GM12878 (cell line): ENCODE data around the gene KLHL5. TPM values are rescaled to one million over a fixed set of nuclear protein-coding genes. Genes with fewer than 3 reads are reported as not detected.

Experiments used
- ATAC-seq: fragments of 200-7000 bp; cut with Tn5 transposase; 3 replicates; pipeline ENCODE4 v1.9.1; 2020; ENCODE audit warnings: mild to moderate bottlenecking, moderate library complexity
- BruUV-seq: library from RNA; stranded (reverse); fragments of 400-500 nt; replicated peaks from 2 replicates; lab custom pipeline; 2021; lab: Mats Ljungman, UMichigan
- CTCF ChIA-PET: fragments of 300-600 bp; sonication (Branson Sonifier 250); formaldehyde crosslinking; extraction: SDS; loops from one replicate; lab custom pipeline; 2021; ENCODE audit warnings: inconsistent platforms; lab: Yijun Ruan, JAX
- POLR2A ChIA-PET: fragments of 350-600 bp; formaldehyde crosslinking; extraction: SDS; loops from one replicate; lab custom pipeline; 2021; ENCODE audit warnings: inconsistent platforms; lab: Charles Lee
- RAD21 ChIA-PET: fragments of 300-600 bp; sonication (Branson Sonifier 250); formaldehyde crosslinking; loops from one replicate; lab custom pipeline; 2023; ENCODE audit warnings: antibody characterized with exemption; ENCODE audit not compliant: unreplicated experiment; lab: Charles Lee
- SMC1A ChIA-PET: fragments of 300-600 bp; sonication (Branson Sonifier 250); formaldehyde crosslinking; loops from one replicate; lab custom pipeline; 2023; ENCODE audit not compliant: unreplicated experiment, uncharacterized antibody; lab: Charles Lee
- DNase-seq: peaks from one replicate; pipeline ENCODE4 v3.0.0-alpha.2; 2011; ENCODE audit warnings: low read depth, low spot score
- FAIRE-seq: peaks from 3 replicates; lab custom pipeline; 2011; peaks lifted over from hg19 to GRCh38; lab: Jason Lieb, UNC
- H2AFZ ChIP-seq: 2 replicates; pipeline ENCODE4 v1.6.0; 2011; ENCODE audit warnings: low read depth, low read length, control low read depth; ENCODE audit not compliant: control insufficient read depth
- H3K27ac ChIP-seq: 2 replicates; pipeline ENCODE4 v1.5.1; 2011; ENCODE audit warnings: control low read depth; ENCODE audit not compliant: control insufficient read depth, insufficient read depth
- H3K27me3 ChIP-seq, 2 experiments: replicated peaks in 1 of 2; 2 replicates each; pipeline versions ENCODE4 v1.6.0 to v1.6.1; 2011; ENCODE audit warnings: low read length in 1 of 2; ENCODE audit not compliant: control insufficient read depth in 2 of 2, insufficient read depth in 2 of 2
- H3K36me3 ChIP-seq, 2 experiments: 2 replicates each; pipeline ENCODE4 v1.5.1; 2011; ENCODE audit warnings: low read length in 1 of 2; ENCODE audit not compliant: control insufficient read depth in 2 of 2, insufficient read depth in 2 of 2
- H3K4me1 ChIP-seq: 2 replicates; pipeline ENCODE4 v1.6.1; 2011; ENCODE audit warnings: mild to moderate bottlenecking, low read length, moderate library complexity, mixed read lengths; ENCODE audit not compliant: control insufficient read depth, insufficient read depth
- H3K4me2 ChIP-seq: 2 replicates; pipeline ENCODE4 v1.6.0; 2011; ENCODE audit warnings: control low read depth; ENCODE audit not compliant: control insufficient read depth, insufficient read depth
- H3K4me3 ChIP-seq: fragments of 200-600 bp; sonication (generic); 2 replicates; pipeline ENCODE4 v1.5.1; 2016
- H3K79me2 ChIP-seq: 2 replicates; pipeline ENCODE4 v1.6.0; 2011; ENCODE audit warnings: low read length; ENCODE audit not compliant: control insufficient read depth, insufficient read depth
- H3K9ac ChIP-seq: 2 replicates; pipeline ENCODE4 v1.8.0; 2011; ENCODE audit warnings: low read length, control low read depth, mixed read lengths; ENCODE audit not compliant: control insufficient read depth, insufficient read depth
- H3K9me3 ChIP-seq: replicated peaks from 3 replicates; pipeline ENCODE4 v1.5.1; 2011; ENCODE audit warnings: mild to moderate bottlenecking, low read length; ENCODE audit not compliant: control insufficient read depth, insufficient read depth
- H4K20me1 ChIP-seq: 2 replicates; pipeline ENCODE4 v1.6.0; 2011; ENCODE audit not compliant: control insufficient read depth, insufficient read depth
- ATF7 ChIP-seq: fragments of 450-650 bp; IDR thresholded peaks from 2 replicates; pipeline ENCODE4 v1.6.1; 2016; ENCODE audit warnings: low read depth, mild to moderate bottlenecking
- BACH1 ChIP-seq: fragments of 450-650 bp; IDR thresholded peaks from 2 replicates; pipeline ENCODE4 v1.6.1; 2017; ENCODE audit warnings: mild to moderate bottlenecking, borderline replicate concordance
- BMI1 ChIP-seq: fragments of 450-650 bp; IDR thresholded peaks from 2 replicates; pipeline ENCODE4 v1.6.1; 2016; ENCODE audit warnings: mild to moderate bottlenecking, moderate library complexity, borderline replicate concordance
- HDAC2 ChIP-seq: fragments of 200-600 bp; sonication (generic); IDR thresholded peaks from 2 replicates; pipeline ENCODE4 v1.6.1; 2017
- KLF5 ChIP-seq: fragments of 450-650 bp; IDR thresholded peaks from 2 replicates; pipeline ENCODE4 v1.6.1; 2014; ENCODE audit warnings: mild to moderate bottlenecking; ENCODE audit not compliant: partially characterized antibody
- MEF2B ChIP-seq: fragments of 450-650 bp; IDR thresholded peaks from 2 replicates; pipeline ENCODE4 v1.6.1; 2018; ENCODE audit warnings: mild to moderate bottlenecking, moderate library complexity; ENCODE audit not compliant: partially characterized antibody, poor library complexity, severe bottlenecking
- RB1 ChIP-seq: fragments of 450-650 bp; formaldehyde crosslinking; IDR thresholded peaks from 2 replicates; pipeline ENCODE4 v1.6.1; 2017; ENCODE audit warnings: mild to moderate bottlenecking, borderline replicate concordance
- RBBP5 ChIP-seq: fragments of 200-600 bp; sonication (generic); conservative IDR thresholded peaks from 2 replicates; pipeline ENCODE4 v1.6.1; 2016
- SIN3A ChIP-seq: IDR thresholded peaks from 2 replicates; pipeline ENCODE4 v1.6.1; 2012; ENCODE audit warnings: low read depth, low read length, improper control_type of control experiment
- SREBF1 ChIP-seq: IDR thresholded peaks from 2 replicates; pipeline ENCODE4 v1.6.1; 2012; ENCODE audit warnings: mild to moderate bottlenecking, low read length
- ZBED1 ChIP-seq: IDR thresholded peaks from 2 replicates; pipeline ENCODE4 v1.6.1; 2016; ENCODE audit warnings: borderline replicate concordance
- WGBS: methylation state at CpG from one replicate; pipeline ENCODE4 v1.1.6; 2016; ENCODE audit warnings: low lambda C conversion rate; ENCODE audit not compliant: insufficient replicate concordance, insufficient coverage; ENCODE audit errors: missing lambda C conversion rate; 5-methylcytosine and 5-hydroxymethylcytosine counted together
- in situ Hi-C: fragments of 300-500 bp; cut with MboI; formaldehyde crosslinking; loops from 9 replicates; pipeline ENCODE4 v1.14.3; 2018; ENCODE audit warnings: mixed read lengths
- intact Hi-C: fragments of 100-400 bp; cut with micrococcal nuclease; formaldehyde crosslinking; loops from one replicate; pipeline ENCODE4 v1.14.2; 2022; ENCODE audit not compliant: unreplicated experiment
- polyA plus RNA-seq, 11 experiments: library from polyadenylated mRNA; depleted of rRNA in 4 of 11; unstranded in 6 of 11; stranded (reverse) in 5 of 11; fragments of >200 nt; fragmentation: Nextera tagmentation in 4 of 11; fragmentation: Illumina TruSeq in 1 of 11; extraction: Ambion mirVana in 4 of 11; extraction: Trizol in 1 of 11; gene quantifications; 1 replicate in 1 of 11; 2 replicates in 10 of 11; pipeline versions ENCODE4 v1.2.1 to v1.2.3, GENCODE V29; 2011 to 2016; ENCODE audit warnings: inconsistent platforms in 2 of 11, missing spikeins in 2 of 11, low read depth in 1 of 11
- total RNA-seq, 4 experiments: library from RNA; depleted of rRNA in 3 of 4; stranded (reverse); fragments of >200 nt in 3 of 4; fragmentation: Illumina TruSeq in 1 of 4; extraction: Trizol in 1 of 4; gene quantifications; 2 replicates each; pipeline versions ENCODE4 v1.2.1 to v1.2.3, GENCODE V29; 2013 to 2021

The KLHL5 gene
- total and polyA plus RNA-seq, 10 of the 15 experiments (the other 5 are each of a cell fraction or from before 2014, with no cell fraction given): 4.7 to 27.3 (median 12.6) TPM

DNA sequence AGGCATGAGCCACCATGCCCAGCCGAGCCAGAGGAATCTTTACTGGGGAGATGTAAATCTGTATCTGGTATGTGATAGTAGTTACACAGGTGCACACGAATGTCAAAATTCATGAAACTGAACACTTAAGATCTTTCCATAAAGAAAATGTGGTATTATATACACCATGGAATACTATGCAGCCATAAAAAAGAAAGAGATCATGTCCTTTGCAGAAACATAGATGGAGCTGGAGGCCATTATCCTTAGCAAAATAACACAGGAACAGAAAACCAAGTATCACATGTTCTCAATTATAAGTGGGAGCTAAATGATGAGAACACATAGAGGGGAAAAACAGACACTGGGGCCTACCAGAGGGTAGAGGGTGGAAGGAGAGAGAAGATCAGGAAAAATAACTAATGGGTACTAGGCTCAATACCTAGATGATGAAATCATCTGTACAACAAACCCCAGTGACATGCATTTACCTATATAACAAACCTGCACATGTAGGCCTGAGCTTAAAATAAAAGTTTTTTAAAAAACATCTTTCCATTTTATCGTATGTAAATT, 37.6 kb upstream of the KLHL5 start:
- TF ChIP-seq BACH1: no peak
- TF ChIP-seq RB1: no peak
- no peak for TF ChIP-seq RBBP5
- no peak for TF ChIP-seq BMI1
- no peak for TF ChIP-seq KLF5
- no peak for TF ChIP-seq ZBED1
- TF ChIP-seq SIN3A: no peak
- no peak for TF ChIP-seq HDAC2
- TF ChIP-seq MEF2B: no peak
- no peak for TF ChIP-seq ATF7
- no peak for TF ChIP-seq SREBF1
- CTCF ChIA-PET: interaction anchor here (0.7 to 1.3 kb wide), 4 partner anchors 11 to 122 kb away, joined by 3 to 6 read pairs (median 3); no protein-coding TSS in a partner anchor
- Histone ChIP-seq H2AFZ (no peak overlapping the region), H3K4me2 (no peak overlapping the region), H3K4me1 (peaks cover 8% of the 10 kb centered on the region), H3K4me3 (no peak overlapping the region), H3K36me3 (peaks cover 0 to 2% of the 10 kb centered on the region in 2 experiments; a peak in 2 of 4 replicates), H4K20me1 (no peaks in the 10 kb centered on the region), H3K9me3 (peaks cover 2% of the 10 kb centered on the region; the same call in 2 of the 3 replicates), H3K27me3 (no peaks in the 10 kb centered on the region), H3K9ac (no peak overlapping the region), H3K79me2 (peaks cover 40% of the 10 kb centered on the region), H3K27ac (no peak overlapping the region)
- intact Hi-C loops: no loop called here
- SMC1A ChIA-PET: interaction anchor here (0.7 to 1.7 kb wide), 9 partner anchors 19 to 266 kb away, joined by 3 to 5 read pairs (median 3); no protein-coding TSS in a partner anchor
- POLR2A ChIA-PET: interaction anchor here (0.6 to 1.1 kb wide), 2 partner anchors 21 to 57 kb away, joined by 3 to 4 read pairs; no protein-coding TSS in a partner anchor
- FAIRE-seq: no peak
- no peak for DNase-seq
- no TSS peak for BruUV-seq
- RAD21 ChIA-PET: no interaction called here
- WGBS: 100% methylated on average over 3 of the region's 3 CpGs
- ATAC-seq: no peak
- in situ Hi-C loops: no loop called here
